BLaER1 treated with 17β-estradiol and CSF1 and Interleukin-3, amounts not matched to agents 10 nM and 100 nM (cell line): ENCODE results near the gene VSNL1.

Source experiments
- H3K27ac ChIP-seq, 11 experiments: shearing (Covaris generic); formaldehyde crosslinking; 2 replicates each; pipeline ENCODE4 v1.8.1; 2022
- H3K27me3 ChIP-seq, 11 experiments: shearing (Covaris generic); formaldehyde crosslinking; 2 replicates each; pipeline ENCODE4 v1.8.1; 2022
- H3K36me3 ChIP-seq, 11 experiments: shearing (Covaris generic); formaldehyde crosslinking; 2 replicates each; pipeline ENCODE4 v1.8.1; 2022
- H3K4me1 ChIP-seq, 10 experiments: shearing (Covaris generic); formaldehyde crosslinking; 2 replicates each; pipeline ENCODE4 v1.8.1; 2022
- H3K4me2 ChIP-seq, 11 experiments: shearing (Covaris generic); formaldehyde crosslinking; 2 replicates each; pipeline ENCODE4 v1.8.1; 2022
- H3K4me3 ChIP-seq, 10 experiments: shearing (Covaris generic); formaldehyde crosslinking; 2 replicates each; pipeline ENCODE4 v1.8.1; 2022
- H3K9ac ChIP-seq, 11 experiments: shearing (Covaris generic); formaldehyde crosslinking; 2 replicates each; pipeline ENCODE4 v1.8.1; 2022
- H3K9me3 ChIP-seq, 11 experiments: shearing (Covaris generic); formaldehyde crosslinking; replicated peaks in 1 of 11; 2 replicates each; pipeline ENCODE4 v1.8.1; 2022
- H4K20me1 ChIP-seq, 11 experiments: shearing (Covaris generic); formaldehyde crosslinking; 2 replicates each; pipeline ENCODE4 v1.8.1; 2022
- Cebpa-rat ChIP-seq, 11 experiments: shearing (Covaris generic); IDR thresholded peaks; 2 replicates each; pipeline ENCODE4 v1.8.1; 2022

VSNL1 gene

GRCh38 chr2:17599617-17600016 is 59.1 kb downstream of the VSNL1 start:
- H3K27me3 ChIP-seq = no peaks in the 10 kb centered on the region
- no peaks in the 10 kb centered on the region for H3K36me3 ChIP-seq
- no peaks in the 10 kb centered on the region for H3K9me3 ChIP-seq
- H4K20me1 ChIP-seq = no peaks in the 10 kb centered on the region
- no peak overlapping the region for H3K4me3 ChIP-seq
- H3K9ac ChIP-seq = no peak overlapping the region
- H3K4me2 ChIP-seq = no peak overlapping the region
- TF ChIP-seq Cebpa-rat (IDR thresholded peaks at IDR 0.05) = no peak
- no peaks in the 10 kb centered on the region for H3K4me1 ChIP-seq
- H3K27ac ChIP-seq = no peak overlapping the region

- no peaks in the 10 kb centered on the region for H3K36me3 ChIP-seq
- TF ChIP-seq Cebpa-rat (IDR thresholded peaks at IDR 0.05) = no peak
- no peaks in the 10 kb centered on the region for H3K9me3 ChIP-seq
- peaks cover 0 to 6% (median 0%) of the 10 kb centered on the region in 10 experiments; a peak in 1 of 20 replicates for H3K4me1 ChIP-seq
- H3K27ac ChIP-seq = no peak overlapping the region
- no peak overlapping the region for H3K4me2 ChIP-seq
- H3K27me3 ChIP-seq = no peaks in the 10 kb centered on the region
- H3K9ac ChIP-seq = no peak overlapping the region
- no peaks in the 10 kb centered on the region for H4K20me1 ChIP-seq
- H3K4me3 ChIP-seq = no peak overlapping the region
Measured at GRCh38 chr2:17600556-17601204, 60.2 kb downstream of the VSNL1 start.

- H3K36me3 ChIP-seq = no peaks in the 10 kb centered on the region
- no peak for TF ChIP-seq Cebpa-rat (IDR thresholded peaks at IDR 0.05)
- H3K4me3 ChIP-seq = no peak overlapping the region
Measured at GRCh38 chr2:17604050-17604449, 63.6 kb downstream of the VSNL1 start.

GRCh38 chr2:17605696-17606095 is 65.2 kb downstream of the VSNL1 start:
- Histone ChIP-seq H3K9me3 (no peaks in the 10 kb centered on the region), H3K4me3 (no peak overlapping the region), H4K20me1 (no peaks in the 10 kb centered on the region), H3K27ac (no peak overlapping the region), H3K36me3 (no peaks in the 10 kb centered on the region), H3K4me1 (peaks cover 0 to 22% (median 0%) of the 10 kb centered on the region in 10 experiments; a peak in 4 of 20 replicates), H3K4me2 (peak overlapping the region in 1 of 11 experiments; percentile 14; a peak in 1 of 22 replicates), H3K27me3 (no peaks in the 10 kb centered on the region), H3K9ac (no peak overlapping the region)
- TF ChIP-seq Cebpa-rat (IDR thresholded peaks at IDR 0.05) = no peak

More at GRCh38 chr2:17604050-17604449, 63.6 kb downstream of the VSNL1 start:
- Histone ChIP-seq H3K9ac (no peak overlapping the region), H3K4me2 (no peak overlapping the region), H3K27me3 (no peaks in the 10 kb centered on the region), H3K4me1 (peaks cover 0 to 22% (median 0%) of the 10 kb centered on the region in 10 experiments; a peak in 4 of 20 replicates), H3K27ac (no peak overlapping the region), H3K9me3 (no peaks in the 10 kb centered on the region), H4K20me1 (no peaks in the 10 kb centered on the region)

- H4K20me1 ChIP-seq = no peaks in the 10 kb centered on the region
- peak overlapping the region in 1 of 11 experiments; percentile 62; a peak in 2 of 22 replicates for H3K4me2 ChIP-seq
- H3K4me1 ChIP-seq = peaks cover 0 to 22% (median 0%) of the 10 kb centered on the region in 10 experiments; a peak in 4 of 20 replicates
- no peak overlapping the region for H3K9ac ChIP-seq
- no peak overlapping the region for H3K27ac ChIP-seq
- no peaks in the 10 kb centered on the region for H3K9me3 ChIP-seq
- H3K27me3 ChIP-seq = no peaks in the 10 kb centered on the region
- H3K4me3 ChIP-seq = no peak overlapping the region
- no peak for TF ChIP-seq Cebpa-rat (IDR thresholded peaks at IDR 0.05)
- no peaks in the 10 kb centered on the region for H3K36me3 ChIP-seq
Measured at GRCh38 chr2:17606851-17607250, 66.4 kb downstream of the VSNL1 start.

GRCh38 chr2:17607379-17607778 is 66.9 kb downstream of the VSNL1 start:
- H3K27me3 ChIP-seq = no peaks in the 10 kb centered on the region
- no peaks in the 10 kb centered on the region for H3K9me3 ChIP-seq
- peaks cover 0 to 22% (median 0%) of the 10 kb centered on the region in 10 experiments; a peak in 4 of 20 replicates for H3K4me1 ChIP-seq
- H3K4me2 ChIP-seq = peak overlapping the region in 3 of 11 experiments; percentile 5 to 62 (median 50); a peak in 5 of 22 replicates
- TF ChIP-seq Cebpa-rat (IDR thresholded peaks at IDR 0.05) = no peak
- H4K20me1 ChIP-seq = no peaks in the 10 kb centered on the region
- no peaks in the 10 kb centered on the region for H3K36me3 ChIP-seq
- H3K4me3 ChIP-seq = no peak overlapping the region
- H3K27ac ChIP-seq = no peak overlapping the region
- no peak overlapping the region for H3K9ac ChIP-seq

GRCh38 chr2:17608251-17608650 is 67.8 kb downstream of the VSNL1 start:
- Histone ChIP-seq H3K27me3 (no peaks in the 10 kb centered on the region), H3K4me3 (no peak overlapping the region), H3K27ac (no peak overlapping the region), H3K4me1 (peaks cover 0 to 22% (median 0%) of the 10 kb centered on the region in 10 experiments; a peak in 4 of 20 replicates), H4K20me1 (no peaks in the 10 kb centered on the region), H3K9me3 (no peaks in the 10 kb centered on the region), H3K36me3 (no peaks in the 10 kb centered on the region), H3K9ac (no peak overlapping the region), H3K4me2 (peak overlapping the region in 2 of 11 experiments; percentile 50 to 62; a peak in 4 of 22 replicates)
- TF ChIP-seq Cebpa-rat (IDR thresholded peaks at IDR 0.05) = no peak

GRCh38 chr2:17610521-17610920 is 70.0 kb downstream of the VSNL1 start:
- Histone ChIP-seq H3K9ac (no peak overlapping the region), H3K4me2 (no peak overlapping the region), H3K4me1 (peaks cover 0 to 20% (median under 1%) of the 10 kb centered on the region in 10 experiments; a peak in 9 of 20 replicates), H3K36me3 (no peaks in the 10 kb centered on the region), H3K9me3 (no peaks in the 10 kb centered on the region), H4K20me1 (no peaks in the 10 kb centered on the region), H3K4me3 (no peak overlapping the region), H3K27ac (no peak overlapping the region), H3K27me3 (no peaks in the 10 kb centered on the region)
- TF ChIP-seq Cebpa-rat (IDR thresholded peaks at IDR 0.05) = no peak

- TF ChIP-seq Cebpa-rat (IDR thresholded peaks at IDR 0.05) = no peak
- Histone ChIP-seq H3K36me3 (no peaks in the 10 kb centered on the region), H3K27ac (no peak overlapping the region), H3K27me3 (no peaks in the 10 kb centered on the region), H3K9ac (no peak overlapping the region), H3K9me3 (no peaks in the 10 kb centered on the region), H3K4me2 (no peak overlapping the region), H3K4me3 (no peak overlapping the region), H3K4me1 (peaks cover 0 to 26% (median 5%) of the 10 kb centered on the region in 10 experiments; a peak in 16 of 20 replicates), H4K20me1 (no peaks in the 10 kb centered on the region)
Measured at GRCh38 chr2:17611036-17611435, 70.5 kb downstream of the VSNL1 start.
